ENCODE measurements around the gene PDCD4. TPM values are rescaled to one million over a fixed set of nuclear protein-coding genes. Genes with fewer than 3 reads are reported as not detected.

PDCD4 gene
- total and polyA plus RNA-seq, 9 of the 15 experiments (the other 6 are each of a cell fraction or from before 2014, with no cell fraction given) = 12.9 to 44.1 (median 33.7) TPM

DNA sequence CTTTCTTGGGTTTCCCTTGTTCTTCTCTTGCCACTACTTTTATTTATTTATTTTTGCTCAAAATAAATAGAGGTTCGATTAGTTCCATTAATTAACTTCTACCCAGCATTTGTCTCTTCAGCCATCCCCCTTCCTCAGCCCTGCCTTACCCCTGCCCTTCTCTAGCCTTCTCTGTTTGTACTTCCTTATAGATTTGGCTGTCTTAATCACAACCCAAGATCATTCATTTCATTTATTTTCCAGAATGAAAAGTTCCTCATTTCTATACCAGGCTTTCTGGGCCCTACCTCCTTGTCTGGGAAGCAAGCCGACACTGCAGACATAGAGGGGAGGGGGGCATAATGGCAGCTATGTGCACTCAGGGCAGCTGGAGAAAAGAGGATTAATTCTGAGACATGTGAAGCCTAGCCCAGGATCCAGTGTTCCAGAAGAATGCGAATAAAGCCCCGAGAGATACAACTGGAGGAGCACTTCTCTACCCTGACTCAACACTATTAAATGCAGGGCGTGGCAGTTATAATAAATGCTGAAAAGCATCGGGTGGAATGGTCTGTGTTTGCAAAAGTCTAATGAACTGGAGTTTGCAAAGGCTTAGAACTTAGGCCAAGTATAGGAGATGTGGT lies 6.4 kb upstream of the PDCD4 start:
- CTCF ChIA-PET (ENCODE audit: low intra/inter-chr PET ratio) = no interaction called here
- Histone ChIP-seq H3K4me2 (ENCODE audit: insufficient read depth, low read length) (no peak overlapping the region), H3K27me3 (ENCODE audit: control insufficient read depth in 2 of 2, insufficient read depth in 2 of 2, low read length in 2 of 2) (no peaks in the 10 kb centered on the region), H3K27ac (ENCODE audit: extremely low read depth, low read depth, low read length) (peak overlapping the region; percentile 80), H3K36me3 (ENCODE audit: control insufficient read depth, insufficient read depth, low read length) (no peaks in the 10 kb centered on the region), H3K4me3 (no peak overlapping the region), H2AFZ (ENCODE audit: low read depth, low read length) (peak overlapping the region; percentile 99), H3K9me1 (ENCODE audit: control insufficient read depth, insufficient read depth, low read length) (no peaks in the 10 kb centered on the region), H4K20me1 (replicated peaks; ENCODE audit: control insufficient read depth, insufficient read depth, low read length) (no peaks in the 10 kb centered on the region), H3K9ac (ENCODE audit: insufficient read depth in 1 of 2, low read depth in 2 of 2, low read length in 2 of 2) (peak overlapping the region in 1 of 2 experiments; percentile 67; a peak in 2 of 4 replicates), H3K79me2 (ENCODE audit: control insufficient read depth, insufficient read depth, low read length) (no peaks in the 10 kb centered on the region), H3K9me3 (replicated peaks; ENCODE audit: control insufficient read depth, insufficient read depth, low read depth, low read length) (no peaks in the 10 kb centered on the region), H3K4me1 (replicated peaks in 1 of 2; ENCODE audit: control insufficient read depth in 2 of 2, insufficient read depth in 2 of 2, low read length in 2 of 2) (peaks cover 9 to 54% of the 10 kb centered on the region in 2 experiments)
- BruUV-seq (replicated peaks) = no TSS peak
- 29% methylated on average over 6 of the region's 6 CpGs for WGBS (ENCODE audit: insufficient coverage, low coverage, missing lambda C conversion rate)
- intact Hi-C loops (cut with micrococcal nuclease) (no loop called here), in situ Hi-C loops (cut with MboI) (no loop called here)
- POLR2A ChIA-PET = no interaction called here
- FAIRE-seq (no peak), DNase-seq (ENCODE audit: extremely low read depth in 1 of 4, low spot score in 3 of 4) (no peak), ATAC-seq (peak; percentile 5; the same call in 2 of the 3 replicates)
- TF ChIP-seq KAT7 (CRISPR knock-in tag; IDR thresholded peaks at IDR 0.05; ENCODE audit: borderline replicate concordance) (0 out of 2 replicates have a peak, but pooled peaks have one; percentile 43), ZNF232 (CRISPR knock-in tag; IDR thresholded peaks at IDR 0.05) (no peak)
- TF ChIP-seq, protein P1, sequence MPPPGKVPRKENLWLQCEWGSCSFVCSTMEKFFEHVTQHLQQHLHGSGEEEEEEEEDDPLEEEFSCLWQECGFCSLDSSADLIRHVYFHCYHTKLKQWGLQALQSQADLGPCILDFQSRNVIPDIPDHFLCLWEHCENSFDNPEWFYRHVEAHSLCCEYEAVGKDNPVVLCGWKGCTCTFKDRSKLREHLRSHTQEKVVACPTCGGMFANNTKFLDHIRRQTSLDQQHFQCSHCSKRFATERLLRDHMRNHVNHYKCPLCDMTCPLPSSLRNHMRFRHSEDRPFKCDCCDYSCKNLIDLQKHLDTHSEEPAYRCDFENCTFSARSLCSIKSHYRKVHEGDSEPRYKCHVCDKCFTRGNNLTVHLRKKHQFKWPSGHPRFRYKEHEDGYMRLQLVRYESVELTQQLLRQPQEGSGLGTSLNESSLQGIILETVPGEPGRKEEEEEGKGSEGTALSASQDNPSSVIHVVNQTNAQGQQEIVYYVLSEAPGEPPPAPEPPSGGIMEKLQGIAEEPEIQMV (tag; conservative IDR thresholded peaks at IDR 0.05; ENCODE audit: low read depth) = no peak
- TF ChIP-seq, protein P2, sequence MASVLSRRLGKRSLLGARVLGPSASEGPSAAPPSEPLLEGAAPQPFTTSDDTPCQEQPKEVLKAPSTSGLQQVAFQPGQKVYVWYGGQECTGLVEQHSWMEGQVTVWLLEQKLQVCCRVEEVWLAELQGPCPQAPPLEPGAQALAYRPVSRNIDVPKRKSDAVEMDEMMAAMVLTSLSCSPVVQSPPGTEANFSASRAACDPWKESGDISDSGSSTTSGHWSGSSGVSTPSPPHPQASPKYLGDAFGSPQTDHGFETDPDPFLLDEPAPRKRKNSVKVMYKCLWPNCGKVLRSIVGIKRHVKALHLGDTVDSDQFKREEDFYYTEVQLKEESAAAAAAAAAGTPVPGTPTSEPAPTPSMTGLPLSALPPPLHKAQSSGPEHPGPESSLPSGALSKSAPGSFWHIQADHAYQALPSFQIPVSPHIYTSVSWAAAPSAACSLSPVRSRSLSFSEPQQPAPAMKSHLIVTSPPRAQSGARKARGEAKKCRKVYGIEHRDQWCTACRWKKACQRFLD (CRISPR knock-in tag; IDR thresholded peaks at IDR 0.05) = 0 out of 2 replicates have a peak, but pooled peaks have one; percentile 27
